ENCODE results near the gene CADM1.

The CADM1 gene

DNA sequence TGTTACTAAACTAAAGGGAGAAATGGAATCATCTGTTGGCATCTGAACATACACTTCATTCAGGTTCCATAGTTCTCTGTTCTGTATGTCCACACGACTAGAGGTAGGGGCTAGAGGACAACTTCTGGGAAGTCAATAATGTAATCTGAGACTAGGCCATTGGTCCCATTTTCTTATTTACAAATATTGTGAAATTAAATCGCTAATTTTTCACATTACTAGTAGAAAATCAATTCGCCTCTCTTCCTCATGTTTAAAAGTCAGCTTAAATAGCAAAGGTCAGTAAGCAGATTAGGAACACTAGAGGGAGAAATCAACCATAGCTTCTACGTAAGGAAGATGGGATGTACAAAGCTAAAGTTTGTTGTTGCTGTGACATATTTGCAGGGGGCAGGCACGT lies 59.7 kb downstream of the CADM1 start:
- no peak for DNase-seq (ENCODE audit: low read depth)

GRCh38 chr11:115439969-115440540 lies 64.2 kb downstream of the CADM1 start:
- no peak for DNase-seq (ENCODE audit: low read depth)

DNA sequence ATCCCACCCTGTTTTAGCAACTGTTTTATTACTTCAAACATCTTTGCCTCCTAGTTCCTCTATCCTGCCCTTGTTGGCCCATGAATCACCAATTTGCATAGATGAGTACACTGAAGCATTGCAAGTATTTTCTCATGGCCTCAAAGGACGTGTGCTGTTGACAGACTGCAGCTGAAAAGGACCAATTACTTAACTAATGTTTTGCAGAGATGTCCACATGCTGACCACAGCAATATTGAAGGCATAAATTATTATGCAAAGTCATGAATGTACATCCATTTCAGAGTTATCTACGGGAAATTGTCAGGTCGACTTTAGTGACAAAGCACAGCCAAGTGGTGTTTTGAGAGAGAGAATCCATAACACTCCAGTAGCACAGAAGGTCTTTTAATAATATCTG lies 64.8 kb downstream of the CADM1 start:
- peak; percentile 37 for DNase-seq (ENCODE audit: low read depth)

GRCh38 chr11:115437902-115438575 lies 66.2 kb downstream of the CADM1 start:
- no peak for DNase-seq (ENCODE audit: low read depth)

DNA sequence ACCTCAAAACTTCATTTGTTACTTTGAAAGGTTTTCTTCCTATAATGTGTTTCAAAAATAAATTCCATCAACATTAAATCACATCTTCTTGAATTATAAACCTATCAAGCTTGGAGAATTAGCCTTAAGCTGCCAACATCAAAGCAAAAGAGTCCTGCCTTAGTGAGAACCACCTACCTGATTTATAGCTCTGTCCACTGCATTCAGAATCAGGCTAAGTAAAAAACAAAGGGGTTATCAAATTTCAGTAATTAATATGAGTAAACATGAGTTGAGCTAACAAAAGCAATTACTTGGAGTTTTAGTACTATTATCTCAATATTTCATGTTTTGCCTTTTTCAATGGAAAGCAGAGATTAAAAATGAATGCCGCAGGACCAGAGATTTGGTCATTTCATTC lies 73.9 kb downstream of the CADM1 start:
- no peak for DNase-seq (ENCODE audit: low read depth)

DNA sequence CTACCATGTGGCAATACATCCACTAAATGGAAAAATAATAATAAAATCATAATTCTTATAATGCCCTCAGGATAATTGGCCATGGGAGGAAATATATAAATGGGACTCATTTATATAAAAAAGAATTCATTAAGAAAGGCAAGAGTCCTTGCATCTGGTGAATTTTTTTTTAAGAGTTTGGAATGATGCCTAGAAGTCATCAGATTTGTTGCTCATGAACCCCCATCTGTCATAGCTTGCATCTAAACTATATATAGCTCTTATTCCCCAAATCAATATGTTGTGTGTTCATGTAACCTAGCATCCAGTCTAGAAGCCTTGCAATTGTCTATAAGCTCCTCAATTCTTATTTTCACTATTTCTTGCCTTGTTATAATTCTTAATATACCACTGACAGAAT lies 75.9 kb downstream of the CADM1 start:
- DNase-seq (ENCODE audit: low read depth), result no peak

DNA sequence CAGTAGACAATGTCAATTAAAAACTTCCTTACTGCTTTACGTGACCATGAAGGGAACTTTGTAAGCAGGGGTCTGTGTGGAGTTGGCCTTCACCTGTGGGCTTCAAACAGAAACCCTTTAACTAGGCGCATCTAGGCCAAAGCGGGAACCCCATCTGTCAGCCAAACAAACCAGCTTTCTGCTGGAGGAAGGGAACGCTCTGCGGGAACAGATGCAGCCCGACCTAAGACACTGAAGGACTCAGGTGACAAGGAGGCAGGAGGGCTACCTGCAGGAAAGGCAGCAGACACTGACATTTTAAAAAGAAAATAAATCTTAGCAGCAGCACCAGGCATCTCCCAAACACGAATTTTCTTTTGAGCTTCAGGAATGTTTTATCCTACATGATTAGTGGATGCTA lies 78.4 kb downstream of the CADM1 start:
- DNase-seq (ENCODE audit: low read depth), result no peak

DNA sequence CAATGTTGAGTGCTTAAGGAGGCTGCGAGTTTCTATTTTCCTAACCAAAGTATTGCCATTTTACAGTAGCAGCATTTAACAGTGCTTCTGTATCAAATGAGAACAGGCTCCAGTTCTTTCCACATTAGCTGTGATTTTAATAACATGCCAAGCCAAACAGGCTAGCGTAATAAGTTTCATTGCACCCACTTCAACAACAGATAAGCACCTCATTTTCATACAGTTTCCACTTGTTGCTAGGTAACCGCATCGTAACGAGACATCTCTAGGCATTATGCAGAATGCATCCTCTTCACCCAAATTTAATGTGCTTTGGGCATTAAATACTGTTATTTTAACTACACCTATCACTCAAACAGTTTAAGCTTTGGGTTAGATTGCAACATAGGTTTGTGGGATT lies 79.0 kb downstream of the CADM1 start:
- DNase-seq (ENCODE audit: low read depth), result no peak

GRCh38 chr11:115423728-115424459 lies 80.3 kb downstream of the CADM1 start:
- DNase-seq (ENCODE audit: low read depth), result no peak

GRCh38 chr11:115421992-115422689 lies 82.1 kb downstream of the CADM1 start:
- DNase-seq (ENCODE audit: low read depth), result no peak

DNA sequence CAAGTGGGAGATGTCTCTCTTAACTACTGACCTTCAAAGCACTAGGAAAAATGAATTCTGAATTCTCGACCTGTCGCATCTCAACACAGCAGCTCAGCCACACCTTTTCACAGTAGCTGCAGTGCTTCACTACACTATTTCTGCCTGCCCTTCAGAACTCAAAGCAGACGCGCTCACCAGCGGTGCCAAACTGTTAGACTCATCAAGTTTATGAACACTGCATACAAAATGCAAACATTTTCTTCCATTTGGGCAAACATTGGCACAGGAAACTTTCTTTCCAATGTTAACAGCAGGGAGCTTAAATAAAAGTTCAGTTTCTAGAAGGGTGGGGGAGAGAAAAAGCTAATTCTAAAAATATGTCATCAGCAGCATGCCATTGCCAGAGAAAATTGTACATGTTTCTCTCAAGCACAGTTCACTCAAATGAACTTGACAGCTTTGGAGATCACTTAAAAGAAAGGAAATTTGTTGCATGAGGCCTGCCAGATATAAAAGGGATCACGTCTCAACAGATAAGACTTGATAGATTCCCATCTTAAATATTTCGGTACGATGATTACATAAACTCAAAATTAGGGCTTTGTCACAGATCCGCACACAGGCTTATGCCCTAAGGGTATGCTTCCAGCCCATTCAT lies 82.7 kb downstream of the CADM1 start:
- no peak for DNase-seq (ENCODE audit: low read depth)

DNA sequence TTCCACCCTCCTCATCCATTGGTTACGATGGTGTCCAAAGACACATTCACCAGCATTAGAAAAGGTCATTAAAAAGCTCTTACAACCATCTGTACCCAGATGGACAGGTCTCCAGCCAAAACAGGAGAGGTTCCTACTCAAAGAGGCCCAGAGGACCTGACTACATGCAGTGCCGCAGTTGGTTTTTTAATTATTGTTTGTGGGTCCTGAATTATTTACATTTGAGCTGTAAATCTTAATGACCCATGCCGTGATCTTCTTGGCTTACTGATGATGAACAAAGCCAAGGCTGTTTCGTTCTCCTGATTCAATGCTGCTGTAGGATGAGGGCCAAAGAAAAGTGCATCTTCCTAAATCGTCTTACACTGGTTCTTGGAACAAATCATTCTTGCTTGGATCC lies 83.7 kb downstream of the CADM1 start:
- DNase-seq (ENCODE audit: low read depth), result no peak

- DNase-seq (ENCODE audit: low read depth), result no peak
These were observed 85.6 kb downstream of the CADM1 start for GRCh38 chr11:115418626-115419025.

DNA sequence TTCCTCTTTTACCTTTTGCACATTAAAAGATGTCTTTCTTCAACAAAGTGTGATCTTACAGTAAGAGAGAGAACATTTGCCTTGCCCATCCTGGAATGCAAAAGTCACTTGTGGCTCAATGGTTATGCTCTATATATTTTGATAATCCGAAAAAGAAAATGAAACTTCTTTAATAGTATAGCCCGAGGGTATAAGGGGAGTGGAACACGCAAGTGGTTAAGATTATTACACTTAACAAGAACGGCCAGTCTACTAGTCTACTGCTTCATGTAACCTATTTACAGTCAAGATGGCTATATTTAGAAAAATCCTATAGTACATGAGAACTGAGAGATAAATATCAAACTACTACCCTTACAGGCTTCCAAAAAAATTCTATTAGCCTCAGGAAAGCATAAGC lies 86.1 kb downstream of the CADM1 start:
- no peak for DNase-seq (ENCODE audit: low read depth)

- DNase-seq (ENCODE audit: low read depth), result no peak
These were observed 93.1 kb downstream of the CADM1 start for GRCh38 chr11:115411120-115411519.

GRCh38 chr11:115409691-115410220 lies 94.5 kb downstream of the CADM1 start:
- DNase-seq (ENCODE audit: low read depth), result no peak

- DNase-seq (ENCODE audit: low read depth), result no peak
These were observed 95.0 kb downstream of the CADM1 start for GRCh38 chr11:115409116-115409670.

GRCh38 chr11:115408036-115408921 lies 95.9 kb downstream of the CADM1 start:
- DNase-seq (ENCODE audit: low read depth), result no peak

DNA sequence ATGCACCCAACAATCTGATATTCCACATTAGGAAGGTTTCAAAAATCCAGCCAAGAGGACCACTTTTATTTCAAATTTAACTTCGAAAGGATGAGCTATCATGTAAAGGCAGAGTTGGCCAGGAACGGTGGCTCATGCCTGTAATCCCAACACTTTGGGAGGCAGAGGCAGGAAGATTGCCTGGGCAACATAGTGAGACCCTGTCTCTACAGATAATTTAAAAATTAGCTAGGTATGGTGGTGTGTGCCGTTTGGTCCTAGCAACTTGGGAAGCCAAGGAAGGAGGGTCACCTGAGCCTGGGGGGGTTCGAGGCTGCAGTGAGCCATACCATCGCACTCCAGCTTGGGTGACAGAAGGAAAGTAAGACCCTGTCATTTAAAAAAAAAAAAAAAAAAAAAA lies 96.7 kb downstream of the CADM1 start:
- DNase-seq (ENCODE audit: low read depth), result no peak

GRCh38 chr11:115406404-115406803 lies 97.8 kb downstream of the CADM1 start:
- no peak for DNase-seq (ENCODE audit: low read depth)
